Measurements from ENCODE around the gene DSC2.
"Not testable (repeated sequence)": the region's sequence is repeated elsewhere in the genome, so short reads cannot be mapped to it uniquely, and the experiment has no call there.

DSC2 gene

GRCh38 chr18:31102025-31102684 is at the start of gene DSC2:
Gene DSC2 (minus strand): TSS chr18:31102421. CDS start chr18:31101971, 450 bp downstream.
- no peak for DNase-seq (ENCODE audit: low read depth)

GRCh38 chr18:31149351-31149750 is 47.1 kb upstream of the DSC2 start:
- no peak for DNase-seq (ENCODE audit: low read depth)

- DNase-seq (ENCODE audit: low read depth) = no peak
Measured at GRCh38 chr18:31148600-31148999, 46.4 kb upstream of the DSC2 start.

DNA sequence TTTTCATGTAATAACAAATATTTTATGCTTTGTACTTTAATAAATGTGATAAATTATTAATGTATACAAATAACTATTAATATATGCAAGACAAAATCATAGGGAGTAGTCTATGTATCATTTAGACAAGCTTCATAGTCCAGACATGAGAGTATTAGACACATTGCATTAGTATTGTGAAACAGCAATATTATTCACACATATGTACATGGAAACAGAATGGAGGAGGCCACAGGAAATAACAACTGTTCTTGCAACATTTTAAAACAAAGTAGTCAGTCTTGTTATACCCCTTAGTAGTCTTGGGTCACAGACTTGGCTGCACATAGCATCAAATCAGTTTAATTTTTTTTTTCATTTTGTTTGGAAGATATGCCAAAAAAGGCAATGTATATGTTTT is 44.6 kb upstream of the DSC2 start:
- no peak for DNase-seq (ENCODE audit: low read depth)

- DNase-seq (ENCODE audit: low read depth) = no peak
Measured at GRCh38 chr18:31143025-31143424, 40.8 kb upstream of the DSC2 start.

DNA sequence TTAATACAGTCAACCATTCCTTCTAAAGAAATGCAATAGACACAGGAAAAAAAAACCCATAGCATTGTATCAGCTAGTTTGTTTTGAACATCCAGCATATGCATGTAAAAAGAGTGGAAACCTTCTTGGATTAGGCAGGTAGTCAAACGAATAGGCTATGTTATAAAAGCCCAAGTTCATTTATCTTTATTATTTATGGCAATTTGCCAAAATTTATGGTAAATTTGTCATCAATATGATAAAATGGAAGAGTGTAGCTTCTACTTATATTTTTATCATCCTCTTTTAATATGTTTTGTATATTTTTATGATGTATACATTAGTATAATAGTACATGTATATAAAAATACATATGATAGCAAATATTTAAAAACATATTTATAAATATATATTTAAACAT is 36.5 kb upstream of the DSC2 start:
- no peak for DNase-seq (ENCODE audit: low read depth)

DNA sequence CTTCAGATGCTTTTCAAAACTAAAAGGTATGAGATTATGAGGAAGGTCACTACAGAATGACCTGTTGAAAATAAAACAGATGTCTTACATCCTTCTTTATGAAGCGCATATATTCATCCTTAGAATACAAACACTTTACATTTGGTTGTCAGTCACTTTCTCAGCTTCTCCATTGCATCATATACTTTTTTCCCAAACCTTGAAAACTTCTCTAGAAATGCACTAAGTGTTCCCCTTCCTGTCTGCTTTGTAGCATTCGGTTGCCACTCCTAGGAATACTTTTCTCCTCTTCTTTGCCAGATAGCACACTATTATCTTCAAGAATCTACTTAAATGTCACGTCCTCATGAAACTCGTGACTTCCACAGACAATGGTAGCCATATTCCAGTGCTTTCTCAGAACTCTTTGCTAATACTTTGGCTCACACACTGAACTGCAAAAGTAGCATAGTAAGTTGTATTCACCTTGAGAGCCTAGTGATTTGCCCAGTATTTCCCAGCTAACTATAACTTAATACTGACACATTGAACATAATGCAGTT is 32.8 kb upstream of the DSC2 start:
- no peak for DNase-seq (ENCODE audit: low read depth)

GRCh38 chr18:31129398-31130115 is 27.3 kb upstream of the DSC2 start:
- no peak for DNase-seq (ENCODE audit: low read depth)

DNA sequence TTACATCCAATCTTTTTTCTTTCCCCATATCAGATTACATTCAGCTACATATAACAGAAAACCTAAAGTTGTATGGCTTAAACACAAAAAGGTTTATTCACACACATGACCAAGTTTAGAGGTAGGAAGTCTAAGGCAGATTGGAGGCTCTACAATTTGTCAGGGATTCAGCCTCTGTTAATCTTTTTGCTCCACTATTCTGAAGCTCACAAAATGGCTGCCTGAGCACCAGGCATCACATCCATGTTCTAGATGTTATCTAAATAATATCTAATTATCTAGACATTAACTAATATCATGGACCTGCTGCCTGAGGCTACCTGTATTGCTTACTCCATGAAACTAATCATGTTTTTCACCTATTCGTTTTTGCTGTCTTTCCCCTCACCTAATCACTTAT is 23.7 kb upstream of the DSC2 start:
- DNase-seq (ENCODE audit: low read depth) = no peak

- DNase-seq (ENCODE audit: low read depth) = not testable (repeated sequence)
Measured at GRCh38 chr18:31123125-31123524, 20.9 kb upstream of the DSC2 start.

- DNase-seq (ENCODE audit: low read depth) = no peak
Measured at GRCh38 chr18:31120594-31120993, 18.4 kb upstream of the DSC2 start.

DNA sequence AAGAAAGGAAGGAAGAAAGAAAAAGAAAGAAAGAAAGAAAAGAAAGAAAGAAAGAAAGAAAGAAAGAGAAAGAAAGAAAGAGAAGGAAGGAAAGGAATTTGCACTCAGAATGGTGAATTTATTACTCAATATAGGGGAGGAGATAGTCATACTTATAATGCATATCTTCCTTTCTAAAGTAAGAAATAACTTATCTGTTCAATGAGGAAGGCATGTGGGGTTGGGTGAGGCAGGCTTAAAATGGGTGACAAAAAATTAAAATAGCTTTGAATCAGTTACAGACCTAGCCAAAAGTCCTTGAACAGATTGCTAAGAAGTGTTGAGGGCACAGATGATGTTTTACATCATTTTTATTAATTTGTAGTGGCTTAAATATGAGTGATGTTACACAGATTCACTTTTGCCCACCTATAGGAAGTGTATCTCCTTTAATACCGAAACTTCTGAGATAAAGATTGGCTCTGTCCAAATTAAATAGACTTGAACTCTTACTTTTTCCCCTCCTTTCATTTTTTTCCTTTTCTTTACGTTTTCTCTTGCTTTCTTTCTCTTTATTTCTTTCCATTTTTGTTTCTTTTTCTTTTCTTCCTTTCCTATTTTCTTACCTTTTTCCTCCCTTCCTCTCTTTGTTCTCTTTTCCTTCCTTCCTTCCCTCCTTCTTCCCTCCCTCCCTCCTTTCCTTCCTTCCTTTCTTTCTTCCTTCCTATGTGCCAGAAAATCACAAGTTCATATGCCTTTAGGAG is 14.8 kb upstream of the DSC2 start:
- DNase-seq (ENCODE audit: low read depth) = no peak

DNA sequence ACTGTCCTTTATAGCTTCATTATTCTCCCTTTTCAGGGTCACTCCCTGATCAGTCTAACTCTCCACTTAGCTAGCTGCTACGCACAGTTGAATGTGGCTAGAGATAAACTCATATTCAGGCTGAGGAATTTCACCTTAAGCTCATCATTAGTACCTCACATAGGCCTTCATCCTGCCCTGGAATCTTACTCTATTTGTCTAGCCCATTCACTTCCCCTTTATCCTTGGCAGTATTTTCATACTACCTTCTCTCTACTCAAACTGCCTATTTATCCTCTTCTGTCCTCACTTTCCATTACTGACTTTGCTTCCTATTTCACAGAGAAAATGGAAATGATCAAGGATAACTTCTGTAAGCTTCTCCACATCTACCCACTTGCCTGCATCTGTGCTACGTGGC is 10.6 kb upstream of the DSC2 start:
- DNase-seq (ENCODE audit: low read depth) = no peak

DNA sequence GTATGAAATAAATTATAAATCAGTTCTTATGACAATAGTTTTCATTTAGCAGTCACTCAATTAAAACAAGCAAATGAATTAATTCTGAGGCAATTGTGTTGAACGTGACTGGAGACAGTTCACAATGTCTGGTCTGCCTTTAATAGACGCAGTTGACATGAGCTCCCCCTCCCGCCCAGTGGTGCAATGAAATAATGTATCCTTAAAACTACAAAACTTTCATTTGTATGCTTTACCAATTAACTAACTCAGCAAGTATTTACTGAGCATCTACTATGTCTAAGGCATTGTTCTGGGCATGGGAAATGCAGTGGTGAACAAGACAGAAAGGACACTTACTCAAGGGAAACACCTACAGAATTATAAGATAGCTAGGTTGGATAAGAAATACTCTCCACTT is 3.5 kb upstream of the DSC2 start:
- no peak for DNase-seq (ENCODE audit: low read depth)

- no peak for DNase-seq (ENCODE audit: low read depth)
Measured at GRCh38 chr18:31104444-31104843, 2.2 kb upstream of the DSC2 start.

DNA sequence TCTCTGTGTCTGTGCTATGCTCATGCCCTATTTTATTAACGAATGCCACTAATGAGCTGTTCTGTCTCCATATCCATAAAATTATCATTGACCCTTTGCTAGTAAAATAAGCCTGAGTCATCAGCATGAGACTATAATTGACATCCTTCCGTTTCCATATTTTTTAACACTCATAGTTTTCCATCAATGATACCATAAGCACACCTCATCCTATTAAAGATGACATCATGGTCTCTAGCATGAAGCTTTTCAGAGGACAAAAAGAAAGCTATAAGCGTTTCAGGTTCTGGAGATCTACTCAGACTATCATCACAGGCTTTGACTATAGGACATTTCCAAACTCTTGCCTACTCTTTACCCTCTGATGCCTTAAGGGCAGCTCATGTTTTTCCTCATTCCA is 1.2 kb upstream of the DSC2 start:
- no peak for DNase-seq (ENCODE audit: low read depth)

DNA sequence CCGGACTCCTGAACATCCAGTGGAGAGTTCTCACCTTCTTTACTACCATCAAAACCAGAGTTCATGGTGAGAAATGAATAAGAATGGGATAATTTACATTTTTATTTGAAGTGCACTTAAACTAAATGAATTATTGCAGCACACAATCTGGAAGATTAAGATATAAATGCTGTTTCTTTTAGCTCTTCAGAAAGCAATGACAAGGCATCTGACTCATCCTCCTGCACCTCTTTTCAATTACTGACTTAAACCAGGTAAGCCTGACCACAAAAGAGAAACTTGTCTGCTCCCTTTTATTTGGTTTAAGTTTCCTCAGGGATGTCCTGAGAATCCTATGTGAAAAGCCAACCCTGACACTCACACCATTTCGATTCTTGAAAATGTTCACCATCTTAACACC is 720 bp upstream of the DSC2 start:
- no peak for DNase-seq (ENCODE audit: low read depth)

DNA sequence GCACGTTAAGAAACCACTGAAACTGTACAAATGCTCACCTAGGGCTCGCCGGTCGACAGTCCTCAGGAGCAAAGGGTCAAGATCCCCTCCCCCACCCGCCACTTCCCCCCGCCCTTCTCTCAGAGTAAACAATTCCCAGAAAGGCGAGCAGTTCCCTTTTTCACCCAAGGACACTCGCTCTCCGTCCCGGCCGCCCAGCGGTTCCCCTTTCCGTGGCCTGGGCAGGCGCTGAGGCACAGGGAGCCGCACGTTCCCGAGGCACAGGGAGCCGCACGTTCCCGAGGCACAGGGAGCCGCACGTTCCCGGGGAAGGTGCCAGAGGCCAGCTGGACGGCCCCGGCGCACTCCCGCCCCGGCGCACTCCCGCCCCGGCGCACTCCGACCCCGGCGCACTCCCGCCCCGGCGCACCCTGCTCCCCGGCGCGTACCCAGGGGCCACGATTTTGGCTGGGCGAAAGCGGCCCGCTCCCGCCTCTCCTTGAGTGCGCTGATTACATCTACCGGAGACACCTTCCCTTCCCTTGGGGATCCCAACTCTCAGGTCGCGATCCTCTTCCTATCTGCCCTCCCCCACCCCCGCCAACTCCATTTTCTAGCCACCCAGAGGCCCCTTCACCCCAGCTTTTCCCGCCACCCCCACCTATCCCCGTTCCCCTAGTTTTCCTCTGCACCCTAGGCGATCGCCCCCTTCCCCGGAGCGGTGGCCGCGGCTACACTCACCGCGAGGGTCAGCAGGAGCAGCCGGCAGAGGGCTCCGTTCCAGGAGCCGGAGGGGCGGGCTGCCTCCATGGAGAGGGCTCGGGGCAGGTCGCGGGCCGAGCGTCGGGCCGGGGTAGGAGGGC is 817 bp downstream of the DSC2 start:
- no peak for DNase-seq (ENCODE audit: low read depth)

- DNase-seq (ENCODE audit: low read depth) = no peak
Measured at GRCh38 chr18:31100436-31101182, 1.6 kb downstream of the DSC2 start.

GRCh38 chr18:31099450-31100230 is 2.6 kb downstream of the DSC2 start:
- DNase-seq (ENCODE audit: low read depth) = no peak

Measured in stimulated activated CD8-positive, alpha-beta memory T cell treated with anti-CD3 and anti-CD28 coated beads, Interleukin-15, amount 100 ng/mL, for 1 hour (primary cell).